HG03097 (cell line): ENCODE results near the gene RALGPS1.

Source experiments
- ATAC-seq: cut with Tn5 transposase; IDR thresholded peaks from one replicate; pipeline ENCODE4 v1.9.1; 2021; ENCODE audit not compliant: unreplicated experiment, low FRiP score

Gene RALGPS1

DNA sequence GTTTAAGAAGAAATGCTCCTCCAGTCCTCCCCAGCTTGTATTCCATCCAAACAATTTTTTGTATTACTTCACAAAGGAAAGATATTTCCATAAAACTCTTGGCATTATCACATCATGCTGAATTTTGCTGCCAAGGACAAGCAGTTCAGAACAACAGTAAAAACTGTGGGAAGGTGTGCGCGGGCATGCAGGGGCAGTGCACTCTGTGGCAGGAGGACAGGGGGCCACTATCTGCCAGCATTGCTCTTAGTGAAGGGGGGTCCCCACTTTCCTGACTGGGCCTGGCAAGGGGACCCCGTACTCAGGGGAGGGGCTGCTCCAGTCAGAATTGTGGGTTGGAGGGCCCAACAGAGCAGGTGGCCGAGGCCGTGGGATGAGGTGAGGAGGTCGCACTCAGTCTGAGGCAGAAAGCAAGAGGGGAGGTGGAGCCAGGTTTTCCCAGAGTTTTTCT is 175.1 kb downstream of the RALGPS1 start:
- ATAC-seq, result no peak

DNA sequence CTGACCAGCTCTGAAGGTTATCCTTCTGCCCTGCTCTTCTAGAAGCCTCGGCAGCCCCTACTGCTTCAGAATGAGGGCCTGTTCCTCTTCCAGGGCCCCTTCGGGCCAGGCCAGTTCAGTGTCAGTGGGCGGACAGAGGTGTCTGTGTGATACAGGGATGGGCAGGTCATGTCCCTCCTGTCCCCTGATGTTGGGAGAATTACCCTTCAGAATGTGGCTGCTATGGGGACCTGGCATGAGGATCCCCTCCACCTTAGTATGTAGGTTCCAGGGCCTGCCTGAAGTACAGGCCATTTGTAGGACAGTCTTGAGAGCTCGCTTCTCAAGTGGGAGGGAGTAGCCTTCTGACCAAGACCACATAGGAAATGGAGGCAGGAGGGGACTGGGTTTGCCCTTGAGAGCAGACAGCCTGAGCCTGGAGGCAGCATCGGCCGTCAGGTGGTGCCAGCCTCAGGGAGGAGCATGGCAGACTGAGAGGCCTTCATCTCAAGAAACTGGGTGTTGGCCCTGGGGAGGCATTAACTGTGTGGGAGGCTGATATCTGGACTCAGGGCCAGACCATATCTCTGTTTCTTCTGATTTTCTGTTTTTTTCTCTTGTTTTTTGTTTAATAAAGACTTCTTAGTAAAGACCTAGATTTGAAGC is 175.9 kb downstream of the RALGPS1 start:
- ATAC-seq, result no peak

DNA sequence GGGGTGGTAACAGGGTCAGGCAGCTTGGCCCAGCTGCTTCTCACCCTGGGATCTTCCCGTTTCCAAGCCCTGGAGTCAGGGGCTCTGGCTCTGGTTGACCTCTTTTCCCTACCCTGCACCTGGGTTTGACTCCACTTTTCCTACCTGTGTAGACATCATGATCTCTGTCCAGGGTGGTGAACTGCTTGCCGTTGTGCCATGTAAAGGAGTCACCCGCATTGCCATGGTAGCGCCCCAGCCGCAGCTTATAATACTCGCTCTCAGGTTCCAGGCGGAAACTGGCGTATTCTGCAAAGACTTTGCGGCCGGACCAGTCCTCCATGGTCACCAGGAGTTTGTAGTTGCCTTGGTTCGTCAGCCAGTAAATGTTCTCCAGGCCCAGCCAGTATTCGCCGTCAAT is 176.9 kb downstream of the RALGPS1 start:
- ATAC-seq, result no peak

DNA sequence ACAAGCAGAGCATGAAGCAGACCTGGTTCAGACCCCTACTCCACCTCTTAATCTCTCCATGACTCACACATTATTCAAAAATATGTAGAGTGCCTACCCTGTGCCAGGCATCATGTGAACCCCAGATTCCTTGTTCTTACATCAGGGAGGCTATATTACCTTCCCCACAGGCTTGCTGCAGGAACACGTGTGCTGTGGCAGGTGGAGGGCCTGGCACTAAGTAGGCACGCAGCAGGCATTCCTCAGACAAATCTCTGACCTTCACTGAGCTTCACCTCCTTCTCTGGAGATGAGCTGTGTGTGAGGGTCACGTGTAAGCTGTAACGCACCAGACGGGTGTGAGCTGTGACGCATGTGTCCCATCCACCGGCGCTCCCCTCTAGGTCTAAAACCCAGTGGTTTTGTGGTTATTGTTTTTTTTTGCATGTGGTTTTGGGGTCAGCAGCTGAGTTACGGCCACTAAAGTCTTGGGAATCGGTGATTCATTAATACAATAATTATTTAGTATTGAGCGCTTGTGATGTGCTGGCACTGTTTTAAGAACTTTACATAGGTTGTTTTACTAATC is 177.5 kb downstream of the RALGPS1 start:
- no peak for ATAC-seq

DNA sequence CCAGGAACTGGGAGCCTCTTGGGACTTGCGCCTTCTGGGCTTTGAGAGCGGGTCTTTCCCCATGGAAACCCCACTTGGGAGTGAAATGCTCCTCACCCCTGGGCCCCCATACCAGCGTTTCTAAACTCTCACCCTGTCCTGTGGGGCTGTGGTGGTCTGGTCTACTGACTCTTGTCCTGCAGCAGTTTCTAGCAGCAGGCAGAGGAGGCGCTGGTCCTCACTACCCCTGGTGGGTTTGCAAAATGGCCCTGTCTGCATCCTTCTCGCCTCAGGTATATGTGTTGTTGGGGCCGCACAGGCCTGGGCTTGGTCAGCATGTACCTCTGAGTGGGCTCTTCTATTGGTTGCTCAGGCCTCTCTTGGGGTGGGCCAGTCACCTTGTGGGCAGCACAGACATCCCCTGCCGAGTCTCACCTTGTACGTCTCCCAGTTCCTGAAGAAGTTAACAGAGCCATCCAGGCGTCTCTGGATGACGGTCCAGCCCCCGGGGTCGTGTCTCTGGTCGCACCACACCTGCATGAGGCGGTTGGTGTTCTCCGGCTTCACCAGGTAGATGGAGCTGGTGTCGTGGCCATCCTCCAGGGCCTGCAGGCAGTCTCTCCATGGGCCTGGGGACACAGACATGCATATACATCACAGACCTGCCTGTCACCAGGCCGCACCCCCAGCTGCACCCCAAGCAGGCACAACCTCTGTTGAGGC is 178.9 kb downstream of the RALGPS1 start:
- ATAC-seq, result no peak

DNA sequence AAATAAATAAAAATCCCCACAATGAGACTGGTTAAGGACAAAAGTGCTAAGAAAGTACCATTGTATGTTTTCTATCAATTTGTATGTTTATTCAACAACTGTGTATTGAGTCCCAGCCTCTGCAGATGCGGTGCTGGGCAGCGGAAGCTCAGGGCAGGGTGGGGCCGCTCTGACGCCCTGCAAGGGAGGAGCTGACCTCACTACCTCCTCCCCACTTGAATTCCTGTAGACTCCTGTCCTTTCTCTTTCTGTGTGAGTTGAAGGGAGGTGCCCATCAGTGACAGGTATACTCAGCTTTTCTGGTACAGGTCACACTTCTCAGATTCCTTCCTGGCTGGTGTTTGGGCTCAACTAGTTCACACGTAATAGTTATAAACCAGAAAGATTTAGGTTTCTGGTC is 180.8 kb downstream of the RALGPS1 start:
- no peak for ATAC-seq

DNA sequence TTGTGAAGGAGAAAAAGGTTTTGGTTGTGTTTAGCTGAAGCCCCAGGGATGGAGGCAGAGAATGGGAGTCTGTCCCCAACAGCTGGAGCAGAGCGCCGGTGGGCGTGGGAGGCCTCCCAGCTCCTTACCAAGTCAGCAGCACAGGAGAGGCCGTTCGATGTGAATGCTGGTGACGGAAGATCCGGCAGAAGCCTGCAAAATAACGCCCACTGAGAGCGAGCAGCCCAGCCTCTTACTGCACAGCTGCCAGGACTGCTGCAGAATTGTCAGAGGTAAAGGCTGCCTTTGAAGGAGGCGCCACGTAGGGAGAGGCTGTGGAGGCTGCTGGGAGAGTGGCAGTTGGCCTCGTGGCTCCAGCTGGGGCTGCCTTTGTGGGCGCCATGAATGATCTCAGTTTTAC is 181.6 kb downstream of the RALGPS1 start:
- no peak for ATAC-seq

DNA sequence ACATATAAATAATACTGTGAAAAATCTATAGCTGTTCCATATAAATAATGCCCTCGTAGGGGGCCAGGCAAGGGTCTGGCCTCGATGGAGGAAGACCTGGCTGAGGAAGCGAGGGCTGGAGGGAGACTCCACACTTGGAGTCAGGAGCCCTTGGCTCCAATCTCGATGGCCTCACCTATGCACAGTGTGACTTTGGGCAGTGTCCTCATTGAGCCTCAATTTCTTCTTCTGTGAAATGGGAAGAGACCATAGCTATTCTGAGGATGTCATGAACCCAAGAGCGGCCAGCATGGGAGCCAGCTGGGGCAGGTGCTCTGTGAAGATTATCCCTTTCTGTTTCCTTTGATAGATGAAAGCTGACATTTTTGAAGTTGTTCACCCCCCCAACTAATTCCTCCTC is 183.1 kb downstream of the RALGPS1 start:
- no peak for ATAC-seq

DNA sequence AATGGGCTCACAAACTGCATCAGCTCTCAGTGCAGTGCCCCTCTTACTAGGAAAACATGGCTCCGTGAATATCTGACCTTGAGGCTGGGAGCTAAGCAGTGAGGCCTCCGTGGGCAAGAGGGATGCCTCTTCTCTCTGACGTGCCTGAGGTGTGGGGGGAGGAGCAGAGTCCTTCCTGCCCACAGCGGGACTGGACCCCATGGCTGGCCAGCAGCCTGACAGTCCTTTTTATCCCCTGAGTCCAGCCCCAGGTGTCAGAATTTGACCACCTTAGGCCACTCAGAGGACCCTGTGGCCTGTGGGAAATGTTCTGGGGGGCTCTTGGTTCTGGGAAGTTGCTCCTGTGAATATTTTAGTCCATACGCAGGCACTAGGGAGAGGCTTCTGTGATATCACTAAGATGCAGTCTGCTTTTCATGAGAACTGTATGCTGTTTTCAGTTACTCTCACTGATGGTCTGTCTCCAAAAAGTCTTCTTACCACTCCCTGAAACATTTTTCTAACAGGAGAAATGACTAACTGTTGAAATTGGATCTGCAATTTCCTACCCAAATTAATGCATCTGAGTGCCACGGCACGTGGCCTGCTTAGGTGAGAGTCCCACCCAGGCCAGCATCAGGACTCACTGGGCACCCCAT is 184.5 kb downstream of the RALGPS1 start:
- no peak for ATAC-seq

DNA sequence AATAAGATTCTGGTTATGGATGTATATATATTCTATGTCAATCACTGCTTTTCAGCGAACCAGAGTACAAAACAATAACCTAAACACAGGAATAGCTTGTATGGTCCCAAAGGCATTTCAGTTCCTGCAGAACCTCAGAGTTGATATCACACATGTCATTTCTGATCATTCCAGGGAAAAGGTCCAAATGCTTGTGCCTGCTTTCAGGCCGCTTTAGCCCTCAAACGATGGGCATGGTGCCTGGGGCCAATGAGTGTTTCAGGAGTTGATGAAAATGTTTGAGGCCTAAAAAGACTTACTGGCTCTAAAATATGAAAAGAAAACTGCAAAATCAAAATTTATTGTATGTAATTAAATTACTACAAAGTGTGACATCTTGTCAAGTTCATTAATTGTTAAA is 185.1 kb downstream of the RALGPS1 start:
- ATAC-seq, result no peak

DNA sequence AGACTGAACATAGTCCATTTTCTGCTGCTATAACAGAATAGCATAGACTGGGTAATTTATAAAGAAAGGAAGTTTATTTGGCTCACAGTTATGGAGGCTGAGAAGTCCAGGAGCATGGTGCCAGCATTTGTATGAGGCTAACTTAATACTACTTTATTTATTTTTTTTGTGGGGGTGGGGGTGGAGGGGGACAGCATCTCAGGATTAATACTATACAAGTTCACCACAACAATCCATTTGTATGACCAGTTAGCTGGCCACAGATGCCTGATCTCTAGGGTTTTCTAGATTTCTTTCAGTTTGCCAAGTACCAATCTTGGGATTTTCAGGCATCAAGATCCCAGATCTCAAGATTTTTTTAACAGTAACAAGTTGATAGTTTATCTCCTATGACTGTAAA is 187.6 kb downstream of the RALGPS1 start:
- no peak for ATAC-seq

DNA sequence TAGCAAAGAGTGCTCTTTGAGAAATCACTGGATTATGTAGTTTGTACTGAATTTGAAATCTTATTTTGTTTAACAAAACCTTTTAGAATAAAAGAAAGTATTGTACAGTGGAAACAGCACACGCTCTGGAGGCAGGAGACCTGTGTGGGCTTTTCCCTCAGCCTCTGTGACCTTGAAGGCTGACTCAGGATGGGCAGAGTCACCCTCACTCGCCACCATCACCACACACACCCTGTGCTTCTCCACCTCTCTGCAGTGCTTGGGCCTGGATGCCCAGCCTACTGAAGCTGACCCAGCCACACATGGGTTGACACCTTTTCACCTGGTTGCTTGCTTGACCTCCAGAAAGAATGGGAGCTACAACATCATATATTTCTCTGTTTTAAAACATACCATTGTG is 188.2 kb downstream of the RALGPS1 start:
- no peak for ATAC-seq

DNA sequence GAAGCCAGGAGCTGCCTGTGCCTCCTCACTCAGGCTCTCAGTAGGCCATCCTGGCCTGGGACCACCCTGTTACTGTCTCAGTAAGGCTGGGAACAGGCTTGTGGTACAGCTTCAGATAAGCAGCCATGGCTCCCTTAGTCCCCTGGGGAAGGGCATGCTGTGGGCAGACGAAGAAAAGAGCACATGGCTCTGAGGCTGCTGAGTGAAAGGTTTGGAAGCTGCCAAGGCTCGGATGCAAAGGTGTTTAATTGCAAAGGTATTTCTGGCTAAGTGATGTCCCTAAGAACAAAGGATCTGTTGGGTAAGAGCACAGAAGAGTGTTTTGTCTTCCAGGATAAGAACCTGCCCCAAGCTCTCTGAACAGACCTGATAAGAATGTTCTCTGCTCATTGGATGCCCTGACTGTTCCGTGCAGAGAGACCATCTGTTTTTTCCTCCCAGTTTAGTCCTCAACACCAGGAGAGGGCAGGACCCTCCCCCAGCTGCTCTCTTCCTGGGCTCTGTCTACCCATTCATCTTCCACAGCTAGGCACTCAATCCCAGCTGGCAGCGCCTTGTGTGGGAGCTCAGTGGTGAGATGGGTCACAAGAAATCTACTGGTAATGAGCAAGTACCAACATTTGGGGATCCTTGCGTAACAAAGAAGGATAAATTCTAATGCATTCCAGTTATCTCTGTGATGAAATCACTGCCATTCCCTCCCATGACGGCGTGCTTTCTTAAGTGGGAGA is 190.2 kb downstream of the RALGPS1 start:
- no peak for ATAC-seq

DNA sequence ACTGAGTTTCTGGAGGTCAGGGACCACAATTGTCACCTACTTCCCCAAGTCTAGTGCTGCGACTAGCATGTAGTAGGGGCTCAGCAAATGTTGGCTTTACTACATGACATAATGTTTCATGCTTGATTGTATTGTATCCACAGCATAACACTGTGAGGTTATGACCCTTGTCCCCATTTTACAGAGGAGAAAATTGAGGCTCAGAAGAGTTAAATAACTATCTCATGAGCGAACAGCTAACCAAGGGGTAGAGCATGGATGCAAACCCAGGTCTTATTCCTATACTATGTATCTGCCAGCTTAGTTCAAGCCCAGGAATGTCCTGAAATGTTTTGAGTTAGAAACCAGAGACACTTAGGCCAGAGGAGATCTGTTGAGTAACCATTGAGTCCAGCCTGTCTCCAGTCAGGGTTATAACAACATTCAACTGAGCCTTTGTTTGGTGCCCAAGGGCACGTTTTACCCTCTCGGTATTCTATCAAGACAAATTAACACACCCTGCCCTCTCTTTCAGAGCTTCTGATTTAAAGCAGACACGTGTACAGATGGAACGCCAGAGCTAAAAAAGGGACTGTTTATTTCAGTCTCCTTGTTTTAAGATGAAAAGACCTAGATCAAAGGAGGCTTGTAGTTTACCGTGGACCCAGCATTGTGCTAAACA is 191.4 kb downstream of the RALGPS1 start:
- no peak for ATAC-seq

DNA sequence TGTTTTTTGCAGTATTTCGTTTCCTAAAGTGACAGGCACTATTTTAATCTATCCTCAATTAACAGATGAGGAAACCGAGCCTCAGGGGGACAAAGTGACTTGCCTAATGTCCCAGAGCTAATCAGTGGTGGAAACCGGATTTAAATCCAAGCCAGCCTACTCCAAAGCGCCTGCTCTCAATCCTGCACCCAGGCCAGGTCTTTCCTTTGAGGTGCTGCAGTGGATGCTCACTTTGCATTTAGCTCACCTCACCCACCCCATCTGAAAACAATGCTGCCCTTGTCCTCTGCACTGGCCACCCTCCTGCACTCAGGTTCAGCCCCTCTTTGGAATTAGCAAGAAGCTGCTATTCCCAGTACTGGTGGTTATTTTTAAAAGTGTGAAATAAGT is 191.9 kb downstream of the RALGPS1 start:
- no peak for ATAC-seq

DNA sequence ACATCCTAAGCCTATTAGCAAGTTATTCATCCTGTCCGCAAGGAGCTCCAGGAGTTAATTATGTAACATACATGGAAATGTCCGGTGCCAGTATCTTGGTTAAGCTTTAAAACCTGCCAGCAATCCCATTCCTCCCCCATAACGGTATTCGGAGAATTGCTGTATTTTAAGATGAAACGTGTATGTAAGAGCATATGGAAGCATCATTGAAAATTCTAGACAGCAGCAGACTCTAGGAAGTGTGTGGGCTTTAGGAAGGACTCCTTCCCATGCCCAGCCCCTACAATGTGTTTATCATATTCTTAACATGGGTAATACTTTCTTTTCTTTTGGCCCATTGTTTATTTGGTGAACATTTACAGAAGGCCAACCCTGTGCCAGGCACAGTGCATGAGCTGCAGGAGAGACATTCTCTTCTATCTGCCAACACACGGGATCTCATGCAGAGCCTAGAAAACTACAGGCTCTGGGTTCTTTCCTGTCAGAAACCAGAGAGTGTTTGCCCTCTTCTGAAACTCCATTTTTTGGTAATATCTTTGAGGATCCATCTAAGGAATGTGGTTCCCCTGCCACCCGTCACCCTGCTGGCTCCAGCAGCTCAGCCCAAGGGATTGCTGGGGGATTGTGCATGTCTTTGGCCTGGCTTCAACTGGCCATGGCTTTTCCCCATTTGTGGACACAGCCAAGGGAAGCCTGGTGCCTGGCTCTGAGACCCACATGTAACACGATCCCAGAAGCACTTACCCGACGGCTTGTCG is 192.8 kb downstream of the RALGPS1 start:
- ATAC-seq, result no peak

DNA sequence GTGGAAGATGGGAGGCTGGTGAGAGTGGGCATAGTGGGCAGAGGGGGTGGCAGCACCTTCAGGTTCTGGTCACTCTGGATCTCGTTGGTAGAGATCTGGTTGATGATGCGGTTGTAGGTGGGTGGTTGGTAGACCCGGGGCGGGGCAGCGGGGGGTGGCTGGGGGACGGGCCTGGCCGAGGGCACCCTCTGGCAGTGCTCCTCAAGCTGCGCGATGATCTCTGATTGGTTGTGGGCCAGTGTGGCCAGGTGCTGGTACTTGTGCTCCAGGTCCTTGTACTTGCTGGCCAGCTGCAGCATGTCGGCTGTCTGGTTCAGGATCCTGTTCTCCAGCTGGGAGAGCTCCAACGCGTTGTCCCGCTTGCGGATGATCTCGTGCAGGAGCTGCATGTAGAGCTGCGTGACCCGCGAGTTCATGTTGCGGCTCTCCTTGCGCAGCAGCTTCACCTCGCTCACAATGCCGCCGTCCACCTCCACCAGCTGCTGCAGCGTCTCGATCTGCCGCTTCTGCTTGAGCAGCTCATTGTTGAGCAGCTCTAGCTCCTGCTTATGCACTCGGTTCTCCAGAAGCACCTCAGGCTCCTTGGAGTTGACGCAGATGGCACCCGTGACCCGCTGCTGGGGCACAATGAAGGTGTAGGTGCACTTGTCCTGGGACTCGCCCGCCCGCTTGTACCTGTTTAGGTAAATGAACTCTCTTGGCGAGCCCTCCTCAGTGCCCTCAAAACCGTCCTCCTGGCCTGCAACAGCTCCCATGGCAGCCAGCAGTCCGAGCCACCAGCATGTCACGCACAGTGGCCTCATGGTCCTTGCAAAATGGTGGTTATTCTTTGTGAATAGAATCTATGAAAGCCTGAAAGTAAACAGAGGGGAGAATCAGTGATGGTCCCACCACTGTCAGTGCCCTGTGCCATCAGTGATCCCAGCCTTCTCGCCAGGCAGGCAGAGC is 193.6 kb downstream of the RALGPS1 start:
- ATAC-seq, result no peak

DNA sequence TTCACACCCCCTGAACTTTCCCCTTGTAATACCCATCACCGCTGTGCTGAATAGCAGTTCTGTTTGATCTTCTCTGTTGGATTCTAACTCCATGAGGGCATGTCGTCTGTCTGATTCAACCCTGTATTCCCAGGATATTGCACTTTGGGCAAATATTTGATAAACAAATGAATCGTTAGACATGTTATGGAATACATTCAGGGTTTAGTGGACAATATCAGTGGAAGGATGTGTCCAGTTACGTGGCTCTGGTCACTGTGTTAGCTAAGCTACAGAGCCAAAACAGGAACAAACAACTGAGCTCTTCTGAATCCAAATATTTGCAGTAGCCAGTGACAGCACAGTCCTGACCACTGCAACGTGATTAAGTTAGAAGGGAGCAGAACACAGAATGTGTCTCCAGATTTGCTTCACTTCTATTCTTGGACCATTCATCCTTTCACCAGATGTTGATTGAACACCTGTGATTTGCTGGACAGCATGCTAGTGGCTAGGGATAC is 194.7 kb downstream of the RALGPS1 start:
- no peak for ATAC-seq

DNA sequence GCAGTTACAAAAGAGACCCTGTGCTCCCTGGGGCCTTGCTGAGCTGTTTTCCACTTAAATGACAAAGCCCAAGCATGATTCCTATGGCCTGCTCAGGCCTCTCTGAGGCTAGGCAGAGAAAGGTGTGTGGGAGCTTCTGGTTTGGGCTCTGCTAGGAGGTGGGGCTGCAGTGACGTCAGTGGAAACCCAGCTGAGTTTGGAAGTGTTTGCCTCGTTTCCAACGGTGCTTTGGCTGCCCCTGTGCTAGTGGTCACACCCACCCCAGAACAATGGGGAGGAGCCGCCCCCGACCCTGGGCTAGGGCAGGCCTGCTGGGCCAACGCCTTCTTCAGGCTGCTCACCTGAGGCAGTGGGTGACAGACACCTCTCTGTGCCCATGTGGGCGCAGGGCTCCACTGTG is 197.5 kb downstream of the RALGPS1 start:
- no peak for ATAC-seq
